B cell (primary cell): ENCODE data around the gene AUTS2.

Experiments
- EZH2 ChIP-seq: IDR thresholded peaks from 2 replicates; pipeline ENCODE4 v1.6.1; 2012; ENCODE audit warnings: borderline replicate concordance, low read depth, mild to moderate bottlenecking, moderate library complexity, low read length; ENCODE audit not compliant: insufficient read depth, poor library complexity, severe bottlenecking
- TF ChIP-seq, protein P1 (sequence below): fragments of 200-600 bp; IDR thresholded peaks from one replicate; pipeline ENCODE4 v1.8.0; 2022; ENCODE audit warnings: antibody characterized with exemption, mild to moderate bottlenecking

- TF ChIP-seq, protein P1, sequence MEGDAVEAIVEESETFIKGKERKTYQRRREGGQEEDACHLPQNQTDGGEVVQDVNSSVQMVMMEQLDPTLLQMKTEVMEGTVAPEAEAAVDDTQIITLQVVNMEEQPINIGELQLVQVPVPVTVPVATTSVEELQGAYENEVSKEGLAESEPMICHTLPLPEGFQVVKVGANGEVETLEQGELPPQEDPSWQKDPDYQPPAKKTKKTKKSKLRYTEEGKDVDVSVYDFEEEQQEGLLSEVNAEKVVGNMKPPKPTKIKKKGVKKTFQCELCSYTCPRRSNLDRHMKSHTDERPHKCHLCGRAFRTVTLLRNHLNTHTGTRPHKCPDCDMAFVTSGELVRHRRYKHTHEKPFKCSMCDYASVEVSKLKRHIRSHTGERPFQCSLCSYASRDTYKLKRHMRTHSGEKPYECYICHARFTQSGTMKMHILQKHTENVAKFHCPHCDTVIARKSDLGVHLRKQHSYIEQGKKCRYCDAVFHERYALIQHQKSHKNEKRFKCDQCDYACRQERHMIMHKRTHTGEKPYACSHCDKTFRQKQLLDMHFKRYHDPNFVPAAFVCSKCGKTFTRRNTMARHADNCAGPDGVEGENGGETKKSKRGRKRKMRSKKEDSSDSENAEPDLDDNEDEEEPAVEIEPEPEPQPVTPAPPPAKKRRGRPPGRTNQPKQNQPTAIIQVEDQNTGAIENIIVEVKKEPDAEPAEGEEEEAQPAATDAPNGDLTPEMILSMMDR = no peak
- TF ChIP-seq EZH2 = no peak
These were observed 567.3 kb downstream of the AUTS2 start for GRCh38 chr7:70165477-70166170.
